ENCODE results near the gene FILIP1L. TPM values are rescaled to one million over a fixed set of nuclear protein-coding genes. Genes with fewer than 3 reads are reported as not detected.

The FILIP1L gene
- total RNA-seq, 1 experiment from 2014 or later = 0.07 TPM

DNA sequence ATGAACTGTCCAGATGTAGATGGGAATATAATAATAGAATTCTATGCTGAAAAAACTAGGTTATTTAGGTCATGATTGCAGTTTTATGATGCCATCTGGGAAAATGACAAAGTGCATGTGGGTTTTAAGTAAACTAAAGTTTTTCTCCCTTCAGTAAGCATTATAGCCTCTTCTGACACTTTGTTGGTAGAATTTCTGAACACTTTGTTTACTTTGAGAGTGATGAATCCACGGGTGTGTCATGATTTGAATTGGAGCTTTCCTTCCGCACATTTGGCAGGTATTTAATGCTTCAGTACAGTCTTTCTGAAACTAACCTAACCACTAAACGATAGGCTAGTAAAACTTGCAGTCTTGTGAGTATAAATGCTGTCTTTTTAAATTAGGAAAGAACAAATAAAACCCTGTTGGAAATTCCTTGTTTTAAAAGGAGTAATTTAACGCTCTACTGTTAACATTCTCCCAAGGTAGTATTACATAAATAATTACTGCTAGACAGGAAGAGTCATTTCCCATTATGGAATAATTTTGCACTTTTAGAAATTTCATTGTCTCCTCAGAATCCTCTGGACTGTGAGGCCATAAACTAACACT, 7.0 kb downstream of the FILIP1L start:
- no peaks in the 10 kb centered on the region for H3K79me1 ChIP-seq (ENCODE audit: insufficient read depth, low read depth, low read length, poor library complexity, severe bottlenecking)
- H2BK5ac ChIP-seq (ENCODE audit: insufficient read length, low read length) = no peak overlapping the region
- H3K27me3 ChIP-seq (ENCODE audit: insufficient read depth, low read length) = no peaks in the 10 kb centered on the region
- Mint-ChIP-seq H3K36me3 (ENCODE audit: insufficient read depth in 1 of 3, low read depth in 3 of 3) (no peaks in the 10 kb centered on the region), H3K9me3 (no peaks in the 10 kb centered on the region), H3K27me3 (ENCODE audit: low read depth) (no peaks in the 10 kb centered on the region), H3K4me1 (peaks cover 8 to 16% of the 10 kb centered on the region in 2 experiments; a peak in 3 of 4 replicates), H3K4me3 (no peak overlapping the region), H3K27ac (no peak overlapping the region)
- no peak overlapping the region for H3K56ac ChIP-seq (ENCODE audit: insufficient read length, low read depth, low read length)
- no peak overlapping the region for H3K4ac ChIP-seq (ENCODE audit: low read depth, low read length)
- no peak overlapping the region for H4K91ac ChIP-seq (ENCODE audit: insufficient read length, low read depth, low read length)
- TF ChIP-seq, protein P1, sequence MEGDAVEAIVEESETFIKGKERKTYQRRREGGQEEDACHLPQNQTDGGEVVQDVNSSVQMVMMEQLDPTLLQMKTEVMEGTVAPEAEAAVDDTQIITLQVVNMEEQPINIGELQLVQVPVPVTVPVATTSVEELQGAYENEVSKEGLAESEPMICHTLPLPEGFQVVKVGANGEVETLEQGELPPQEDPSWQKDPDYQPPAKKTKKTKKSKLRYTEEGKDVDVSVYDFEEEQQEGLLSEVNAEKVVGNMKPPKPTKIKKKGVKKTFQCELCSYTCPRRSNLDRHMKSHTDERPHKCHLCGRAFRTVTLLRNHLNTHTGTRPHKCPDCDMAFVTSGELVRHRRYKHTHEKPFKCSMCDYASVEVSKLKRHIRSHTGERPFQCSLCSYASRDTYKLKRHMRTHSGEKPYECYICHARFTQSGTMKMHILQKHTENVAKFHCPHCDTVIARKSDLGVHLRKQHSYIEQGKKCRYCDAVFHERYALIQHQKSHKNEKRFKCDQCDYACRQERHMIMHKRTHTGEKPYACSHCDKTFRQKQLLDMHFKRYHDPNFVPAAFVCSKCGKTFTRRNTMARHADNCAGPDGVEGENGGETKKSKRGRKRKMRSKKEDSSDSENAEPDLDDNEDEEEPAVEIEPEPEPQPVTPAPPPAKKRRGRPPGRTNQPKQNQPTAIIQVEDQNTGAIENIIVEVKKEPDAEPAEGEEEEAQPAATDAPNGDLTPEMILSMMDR (conservative IDR thresholded peaks at IDR 0.05) = no peak
- no peak for DNase-seq
- H3K79me2 ChIP-seq (ENCODE audit: insufficient read depth, low read length) = no peaks in the 10 kb centered on the region
- no peak overlapping the region for H2AFZ ChIP-seq (ENCODE audit: low read length)
- no peak overlapping the region for H2BK120ac ChIP-seq (ENCODE audit: low read depth, low read length, poor library complexity, severe bottlenecking)
- no peaks in the 10 kb centered on the region for H3K4me1 ChIP-seq (ENCODE audit: insufficient read depth, low read length)
- no peak overlapping the region for H2BK20ac ChIP-seq (ENCODE audit: low read depth, low read length, poor library complexity, severe bottlenecking)
- no peak overlapping the region for H3T11ph ChIP-seq (ENCODE audit: low read length)
- H3K9ac ChIP-seq (ENCODE audit: extremely low read depth, insufficient read length, low read length) = no peak overlapping the region
- H2AK5ac ChIP-seq (ENCODE audit: insufficient read length, low read length) = no peak overlapping the region
- H2BK12ac ChIP-seq (ENCODE audit: insufficient read length, low read depth, low read length) = no peak overlapping the region
- no peak overlapping the region for H4K8ac ChIP-seq (replicated peaks; ENCODE audit: insufficient read length, low read depth, low read length)
- no peak overlapping the region for H4K5ac ChIP-seq (ENCODE audit: insufficient read length, low read depth, low read length)
- H3K18ac ChIP-seq (ENCODE audit: insufficient read length, low read depth, low read length) = no peak overlapping the region
- no peaks in the 10 kb centered on the region for H3K9me3 ChIP-seq (ENCODE audit: control insufficient read depth, low read depth, low read length)
- no peaks in the 10 kb centered on the region for H3K23me2 ChIP-seq (ENCODE audit: insufficient read length, low read depth, low read length, poor library complexity, severe bottlenecking)
- H3K23ac ChIP-seq (ENCODE audit: insufficient read length, low read depth, low read length) = no peak overlapping the region
- H2BK15ac ChIP-seq (ENCODE audit: low read depth, low read length) = no peak overlapping the region
- no peak overlapping the region for H3K14ac ChIP-seq (ENCODE audit: insufficient read depth, low read length)
- H3K4me2 ChIP-seq (ENCODE audit: insufficient read depth, insufficient read length, low read length) = no peak overlapping the region
- H3K27ac ChIP-seq (ENCODE audit: insufficient read length, low read depth, low read length) = no peak overlapping the region
- H4K20me1 ChIP-seq (ENCODE audit: control insufficient read depth, insufficient read depth, insufficient read length) = no peaks in the 10 kb centered on the region
- WGBS (ENCODE audit: extremely low coverage, insufficient read length, low lambda C conversion rate) = no CpG with 5 or more reads among the region's 4 CpGs
